CD4-positive, alpha-beta T cell treated with Interferon gamma for 1 hour (primary cell): ENCODE measurements around the gene NOC2L.

Experiments used
- DNase-seq: peaks from one replicate; pipeline ENCODE4 v3.0.0-alpha.2; 2020

Gene NOC2L

GRCh38 chr1:974293-974640 lies 15.2 kb upstream of the NOC2L start:
- DNase-seq: no peak

- DNase-seq: no peak
These were observed 14.6 kb upstream of the NOC2L start for GRCh38 chr1:973459-974292.

- DNase-seq: no peak
These were observed 13.8 kb upstream of the NOC2L start for GRCh38 chr1:972726-973458.

GRCh38 chr1:971751-972506 lies 12.9 kb upstream of the NOC2L start:
- no peak for DNase-seq

- no peak for DNase-seq
These were observed 12.1 kb upstream of the NOC2L start for GRCh38 chr1:970973-971730.

GRCh38 chr1:970242-970972 lies 11.4 kb upstream of the NOC2L start:
- no peak for DNase-seq

- no peak for DNase-seq
These were observed 10.3 kb upstream of the NOC2L start for GRCh38 chr1:969260-969855.

GRCh38 chr1:967466-968343 lies 8.6 kb upstream of the NOC2L start:
- no peak for DNase-seq

- DNase-seq: peak; percentile 61
These were observed 7.7 kb upstream of the NOC2L start for GRCh38 chr1:966704-967300.

GRCh38 chr1:966135-966703 lies 7.2 kb upstream of the NOC2L start, which contains the start of gene PLEKHN1:
Gene PLEKHN1 (plus strand): TSS chr1:966482. CDS start chr1:966532, 50 bp downstream.
- DNase-seq: no peak

GRCh38 chr1:965526-966134 lies 6.6 kb upstream of the NOC2L start:
- no peak for DNase-seq

- DNase-seq: no peak
These were observed 5.9 kb upstream of the NOC2L start for GRCh38 chr1:964691-965525.

GRCh38 chr1:963746-964525 lies 4.9 kb upstream of the NOC2L start:
- no peak for DNase-seq

GRCh38 chr1:963301-963651 lies 4.2 kb upstream of the NOC2L start:
- DNase-seq: no peak

GRCh38 chr1:962381-963300 lies 3.6 kb upstream of the NOC2L start:
- DNase-seq: no peak

GRCh38 chr1:961132-961669 lies 2.1 kb upstream of the NOC2L start:
- no peak for DNase-seq
